ENCODE results near the gene MMP17. TPM values are rescaled to one million over a fixed set of nuclear protein-coding genes. Genes with fewer than 3 reads are reported as not detected.
A peak's percentile ranks its signal among the peaks of the same experiment; 100 is the strongest.

The MMP17 gene
- polyA plus RNA-seq, 3 donors, result 2.8 to 78.3 (median 3.0) TPM

DNA sequence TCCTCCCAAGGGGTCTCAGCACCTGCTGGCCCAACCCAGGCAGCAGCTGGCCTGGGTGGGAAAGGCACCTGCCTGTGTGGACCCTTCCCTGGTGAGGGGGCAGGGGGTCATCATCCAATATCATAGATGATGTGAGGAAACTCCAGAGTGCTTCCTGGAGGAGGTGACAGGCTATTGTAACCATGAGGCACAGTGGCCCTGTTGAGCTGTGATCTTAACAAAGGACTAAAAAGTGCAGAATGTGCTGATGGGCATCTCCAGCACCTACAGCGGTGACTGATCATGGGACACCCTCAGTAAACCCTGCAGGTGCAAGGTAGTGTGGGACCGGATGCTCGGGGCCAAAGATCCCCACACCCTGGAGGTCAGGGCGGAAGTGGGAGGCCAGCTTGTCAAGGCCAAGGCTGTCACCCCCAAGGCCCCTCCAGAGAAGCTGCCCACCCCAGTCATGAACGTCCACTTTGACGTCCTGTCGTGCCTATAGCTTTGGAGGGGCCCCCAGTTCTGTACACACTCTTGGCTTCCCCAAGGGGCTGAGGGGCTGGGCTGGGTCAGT is 7.5 kb downstream of the MMP17 start:
- Mint-ChIP-seq H3K27ac (peak overlapping the region in 1 of 7 donors; percentile 30), H3K36me3 (peaks cover 24 to 51% of the 10 kb centered on the region in 2 donors), H3K4me3 (no peak overlapping the region), H3K4me1 (peaks cover 12% of the 10 kb centered on the region), H3K27me3 (ENCODE audit: low read depth in 3 of 3) (peaks cover 2 to 27% (median 25%) of the 10 kb centered on the region in 3 donors), H3K9me3 (peaks cover 0 to 2% (median 0%) of the 10 kb centered on the region in 7 donors)
- Histone ChIP-seq H3K27me3 (ENCODE audit: control insufficient read depth in 2 of 2, insufficient read depth in 2 of 2, low read length in 2 of 2) (peaks cover 0 to 10% of the 10 kb centered on the region in 2 donors), H3K27ac (ENCODE audit: low read depth in 1 of 2, low read length in 2 of 2) (no peak overlapping the region), H3K36me3 (replicated peaks in 1 of 2; ENCODE audit: control insufficient read depth in 1 of 2, insufficient read depth in 2 of 2, low read length in 2 of 2) (peaks cover 13 to 31% of the 10 kb centered on the region in 2 donors), H3K79me2 (ENCODE audit: insufficient read depth, low read length) (peaks cover 48% of the 10 kb centered on the region), H3K9ac (ENCODE audit: insufficient read depth, low read length, poor library complexity, severe bottlenecking) (no peak overlapping the region), H3K4me1 (ENCODE audit: control insufficient read depth in 1 of 2, insufficient read depth in 2 of 2, low read length in 2 of 2) (peaks cover 9 to 13% of the 10 kb centered on the region in 2 donors), H3K4me2 (replicated peaks; ENCODE audit: extremely low read depth, low read length, poor library complexity, severe bottlenecking) (no peak overlapping the region), H3K4me3 (replicated peaks in 1 of 3; ENCODE audit: low read depth in 2 of 3, low read length in 3 of 3) (no peak overlapping the region), H2AFZ (ENCODE audit: insufficient read depth, low read depth, low read length, poor library complexity, severe bottlenecking) (no peak overlapping the region), H3K9me3 (replicated peaks in 1 of 2; ENCODE audit: control insufficient read depth in 1 of 2, insufficient read depth in 1 of 2, low read length in 2 of 2) (no peaks in the 10 kb centered on the region), H4K20me1 (ENCODE audit: insufficient read depth, low read length) (peaks cover 74% of the 10 kb centered on the region)
- intact Hi-C loops (cut with micrococcal nuclease), result loop anchor here (10.0 kb wide), 3 partner anchors 61 to 921 kb away; no protein-coding TSS in a partner anchor
- TF ChIP-seq, protein P1, sequence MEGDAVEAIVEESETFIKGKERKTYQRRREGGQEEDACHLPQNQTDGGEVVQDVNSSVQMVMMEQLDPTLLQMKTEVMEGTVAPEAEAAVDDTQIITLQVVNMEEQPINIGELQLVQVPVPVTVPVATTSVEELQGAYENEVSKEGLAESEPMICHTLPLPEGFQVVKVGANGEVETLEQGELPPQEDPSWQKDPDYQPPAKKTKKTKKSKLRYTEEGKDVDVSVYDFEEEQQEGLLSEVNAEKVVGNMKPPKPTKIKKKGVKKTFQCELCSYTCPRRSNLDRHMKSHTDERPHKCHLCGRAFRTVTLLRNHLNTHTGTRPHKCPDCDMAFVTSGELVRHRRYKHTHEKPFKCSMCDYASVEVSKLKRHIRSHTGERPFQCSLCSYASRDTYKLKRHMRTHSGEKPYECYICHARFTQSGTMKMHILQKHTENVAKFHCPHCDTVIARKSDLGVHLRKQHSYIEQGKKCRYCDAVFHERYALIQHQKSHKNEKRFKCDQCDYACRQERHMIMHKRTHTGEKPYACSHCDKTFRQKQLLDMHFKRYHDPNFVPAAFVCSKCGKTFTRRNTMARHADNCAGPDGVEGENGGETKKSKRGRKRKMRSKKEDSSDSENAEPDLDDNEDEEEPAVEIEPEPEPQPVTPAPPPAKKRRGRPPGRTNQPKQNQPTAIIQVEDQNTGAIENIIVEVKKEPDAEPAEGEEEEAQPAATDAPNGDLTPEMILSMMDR (IDR thresholded peaks at IDR 0.05), result no peak
- WGBS (ENCODE audit: insufficient coverage), result 90% methylated on average over 5 of the region's 7 CpGs
- DNase-seq, result no peak

DNA sequence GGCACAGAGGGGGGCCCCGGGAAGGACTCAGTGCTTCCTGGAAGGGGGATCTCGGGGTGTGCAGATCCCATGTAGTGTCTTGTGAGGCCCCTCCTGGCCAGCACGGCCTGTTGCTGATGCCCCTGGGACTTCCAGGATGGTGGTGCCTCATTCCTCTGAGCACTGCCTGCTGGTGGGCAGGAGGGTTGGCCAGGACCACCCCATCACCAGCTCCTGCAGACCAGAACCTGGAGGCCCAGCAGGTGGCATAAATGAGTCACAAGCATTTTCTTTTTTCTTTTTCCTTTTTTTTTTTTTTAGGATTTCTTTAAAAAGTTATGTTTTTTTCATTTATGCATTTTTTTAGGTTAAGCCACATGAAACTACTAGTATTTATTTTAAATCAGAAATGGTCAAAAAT is 8.0 kb downstream of the MMP17 start:
- Mint-ChIP-seq H3K4me3 (no peak overlapping the region), H3K9me3 (peaks cover 0 to 2% (median 0%) of the 10 kb centered on the region in 7 donors), H3K27ac (no peak overlapping the region), H3K27me3 (ENCODE audit: low read depth in 3 of 3) (peaks cover 2 to 22% (median 20%) of the 10 kb centered on the region in 3 donors), H3K4me1 (peaks cover 7% of the 10 kb centered on the region), H3K36me3 (peaks cover 29 to 56% of the 10 kb centered on the region in 2 donors)
- H3K4me3 ChIP-seq (replicated peaks in 1 of 3; ENCODE audit: low read depth in 2 of 3, low read length in 3 of 3), result no peak overlapping the region
- no peak overlapping the region for H3K27ac ChIP-seq (ENCODE audit: low read depth in 1 of 2, low read length in 2 of 2)
- H3K79me2 ChIP-seq (ENCODE audit: insufficient read depth, low read length), result peaks cover 43% of the 10 kb centered on the region
- H3K4me1 ChIP-seq (ENCODE audit: control insufficient read depth in 1 of 2, insufficient read depth in 2 of 2, low read length in 2 of 2), result peaks cover 4 to 8% of the 10 kb centered on the region in 2 donors
- H3K9me3 ChIP-seq (replicated peaks in 1 of 2; ENCODE audit: control insufficient read depth in 1 of 2, insufficient read depth in 1 of 2, low read length in 2 of 2), result no peaks in the 10 kb centered on the region
- no peak for DNase-seq
- TF ChIP-seq, protein P1 (IDR thresholded peaks at IDR 0.05), result peak; percentile 37
- H3K36me3 ChIP-seq (replicated peaks in 1 of 2; ENCODE audit: control insufficient read depth in 1 of 2, insufficient read depth in 2 of 2, low read length in 2 of 2), result peaks cover 18 to 36% of the 10 kb centered on the region in 2 donors
- no peak overlapping the region for H3K4me2 ChIP-seq (replicated peaks; ENCODE audit: extremely low read depth, low read length, poor library complexity, severe bottlenecking)
- intact Hi-C loops (cut with micrococcal nuclease), result loop anchor here (10.0 kb wide), 3 partner anchors 61 to 921 kb away; no protein-coding TSS in a partner anchor
- H4K20me1 ChIP-seq (ENCODE audit: insufficient read depth, low read length), result peaks cover 69% of the 10 kb centered on the region
- H3K9ac ChIP-seq (ENCODE audit: insufficient read depth, low read length, poor library complexity, severe bottlenecking), result no peak overlapping the region
- no peak overlapping the region for H2AFZ ChIP-seq (ENCODE audit: insufficient read depth, low read depth, low read length, poor library complexity, severe bottlenecking)
- WGBS (ENCODE audit: insufficient coverage), result 83% methylated on average over 2 of the region's 3 CpGs
- H3K27me3 ChIP-seq (ENCODE audit: control insufficient read depth in 2 of 2, insufficient read depth in 2 of 2, low read length in 2 of 2), result peaks cover 0 to 5% of the 10 kb centered on the region in 2 donors
